ENCODE results near the gene OGFOD2.

DNA sequence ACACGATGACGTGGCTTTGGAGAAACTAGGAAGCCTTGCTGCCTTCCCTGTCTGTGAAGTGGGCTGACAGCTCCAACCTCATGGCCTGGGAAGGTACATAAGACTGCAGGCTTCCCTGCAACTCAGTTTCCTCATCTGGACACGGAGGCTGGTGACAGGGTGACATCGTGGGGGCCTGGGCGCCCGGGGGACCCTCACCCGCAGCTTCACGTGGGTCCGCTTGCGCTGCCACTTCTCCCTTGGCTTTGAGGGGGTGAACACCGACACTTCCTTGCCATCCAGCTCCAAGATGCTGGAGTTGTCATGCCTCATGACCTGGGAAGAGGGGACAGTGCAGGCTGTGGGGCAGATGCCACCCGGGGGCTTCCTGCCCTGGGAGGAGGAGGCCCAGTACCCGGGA lies 13.0 kb downstream of the OGFOD2 start:
- TF ChIP-seq, protein P1, sequence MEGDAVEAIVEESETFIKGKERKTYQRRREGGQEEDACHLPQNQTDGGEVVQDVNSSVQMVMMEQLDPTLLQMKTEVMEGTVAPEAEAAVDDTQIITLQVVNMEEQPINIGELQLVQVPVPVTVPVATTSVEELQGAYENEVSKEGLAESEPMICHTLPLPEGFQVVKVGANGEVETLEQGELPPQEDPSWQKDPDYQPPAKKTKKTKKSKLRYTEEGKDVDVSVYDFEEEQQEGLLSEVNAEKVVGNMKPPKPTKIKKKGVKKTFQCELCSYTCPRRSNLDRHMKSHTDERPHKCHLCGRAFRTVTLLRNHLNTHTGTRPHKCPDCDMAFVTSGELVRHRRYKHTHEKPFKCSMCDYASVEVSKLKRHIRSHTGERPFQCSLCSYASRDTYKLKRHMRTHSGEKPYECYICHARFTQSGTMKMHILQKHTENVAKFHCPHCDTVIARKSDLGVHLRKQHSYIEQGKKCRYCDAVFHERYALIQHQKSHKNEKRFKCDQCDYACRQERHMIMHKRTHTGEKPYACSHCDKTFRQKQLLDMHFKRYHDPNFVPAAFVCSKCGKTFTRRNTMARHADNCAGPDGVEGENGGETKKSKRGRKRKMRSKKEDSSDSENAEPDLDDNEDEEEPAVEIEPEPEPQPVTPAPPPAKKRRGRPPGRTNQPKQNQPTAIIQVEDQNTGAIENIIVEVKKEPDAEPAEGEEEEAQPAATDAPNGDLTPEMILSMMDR (IDR thresholded peaks at IDR 0.05; ENCODE audit: low read length) = no peak
- TF ChIP-seq EZH2phosphoT487 (IDR thresholded peaks at IDR 0.05; ENCODE audit: low read length) = no peak

All from MM.1S (cell line).